ENCODE results near the gene OPHN1.

- no peak for TF ChIP-seq CTCF (IDR thresholded peaks at IDR 0.05)
- no peak for TF ChIP-seq POLR2A (IDR thresholded peaks at IDR 0.05)
Measured at GRCh38 chrX:68403038-68403437, 30.3 kb downstream of the OPHN1 start.

Measured in adrenal gland (tissue), 5 donors.